Endothelial cell of umbilical vein (primary cell): Measurements from ENCODE around the gene FTCDNL1.

Experiments
- MAX ChIP-seq: IDR thresholded peaks from 2 replicates; pipeline ENCODE4 v1.6.1; 2011; ENCODE audit not compliant: insufficient read depth, insufficient read length
- POLR2AphosphoS5 ChIP-seq: IDR thresholded peaks from 2 replicates; pipeline ENCODE4 v1.6.1; 2012; ENCODE audit warnings: low read depth, mild to moderate bottlenecking, control low read depth, low read length, moderate library complexity; ENCODE audit not compliant: insufficient read depth
- TF ChIP-seq, protein P1 (sequence below), 2 donors: IDR thresholded peaks; 1 replicate in 1 of 2; 2 replicates in 1 of 2; pipeline ENCODE4 v1.5.1; 2011; ENCODE audit warnings: low read length in 2 of 2, mild to moderate bottlenecking in 2 of 2, moderate library complexity in 2 of 2, control low read depth in 1 of 2, inconsistent platforms in 1 of 2, low read depth in 1 of 2; ENCODE audit not compliant: insufficient read depth in 1 of 2; ENCODE audit errors: extremely low read depth in 1 of 2

GRCh38 chr2:199896617-199897016, 45.6 kb upstream of the FTCDNL1 start:
- no peak for TF ChIP-seq POLR2AphosphoS5
- no peak for TF ChIP-seq MAX
- TF ChIP-seq, protein P1, sequence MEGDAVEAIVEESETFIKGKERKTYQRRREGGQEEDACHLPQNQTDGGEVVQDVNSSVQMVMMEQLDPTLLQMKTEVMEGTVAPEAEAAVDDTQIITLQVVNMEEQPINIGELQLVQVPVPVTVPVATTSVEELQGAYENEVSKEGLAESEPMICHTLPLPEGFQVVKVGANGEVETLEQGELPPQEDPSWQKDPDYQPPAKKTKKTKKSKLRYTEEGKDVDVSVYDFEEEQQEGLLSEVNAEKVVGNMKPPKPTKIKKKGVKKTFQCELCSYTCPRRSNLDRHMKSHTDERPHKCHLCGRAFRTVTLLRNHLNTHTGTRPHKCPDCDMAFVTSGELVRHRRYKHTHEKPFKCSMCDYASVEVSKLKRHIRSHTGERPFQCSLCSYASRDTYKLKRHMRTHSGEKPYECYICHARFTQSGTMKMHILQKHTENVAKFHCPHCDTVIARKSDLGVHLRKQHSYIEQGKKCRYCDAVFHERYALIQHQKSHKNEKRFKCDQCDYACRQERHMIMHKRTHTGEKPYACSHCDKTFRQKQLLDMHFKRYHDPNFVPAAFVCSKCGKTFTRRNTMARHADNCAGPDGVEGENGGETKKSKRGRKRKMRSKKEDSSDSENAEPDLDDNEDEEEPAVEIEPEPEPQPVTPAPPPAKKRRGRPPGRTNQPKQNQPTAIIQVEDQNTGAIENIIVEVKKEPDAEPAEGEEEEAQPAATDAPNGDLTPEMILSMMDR (IDR thresholded peaks at IDR 0.05; ENCODE audit: extremely low read depth in 1 of 2, insufficient read depth in 1 of 2, low read depth in 1 of 2, low read length in 2 of 2) = no peak
